ENCODE data around the gene RCBTB2. TPM values are rescaled to one million over a fixed set of nuclear protein-coding genes. Genes with fewer than 3 reads are reported as not detected.

RCBTB2 gene
- total RNA-seq, 1 experiment from 2014 or later = 1.1 TPM

DNA sequence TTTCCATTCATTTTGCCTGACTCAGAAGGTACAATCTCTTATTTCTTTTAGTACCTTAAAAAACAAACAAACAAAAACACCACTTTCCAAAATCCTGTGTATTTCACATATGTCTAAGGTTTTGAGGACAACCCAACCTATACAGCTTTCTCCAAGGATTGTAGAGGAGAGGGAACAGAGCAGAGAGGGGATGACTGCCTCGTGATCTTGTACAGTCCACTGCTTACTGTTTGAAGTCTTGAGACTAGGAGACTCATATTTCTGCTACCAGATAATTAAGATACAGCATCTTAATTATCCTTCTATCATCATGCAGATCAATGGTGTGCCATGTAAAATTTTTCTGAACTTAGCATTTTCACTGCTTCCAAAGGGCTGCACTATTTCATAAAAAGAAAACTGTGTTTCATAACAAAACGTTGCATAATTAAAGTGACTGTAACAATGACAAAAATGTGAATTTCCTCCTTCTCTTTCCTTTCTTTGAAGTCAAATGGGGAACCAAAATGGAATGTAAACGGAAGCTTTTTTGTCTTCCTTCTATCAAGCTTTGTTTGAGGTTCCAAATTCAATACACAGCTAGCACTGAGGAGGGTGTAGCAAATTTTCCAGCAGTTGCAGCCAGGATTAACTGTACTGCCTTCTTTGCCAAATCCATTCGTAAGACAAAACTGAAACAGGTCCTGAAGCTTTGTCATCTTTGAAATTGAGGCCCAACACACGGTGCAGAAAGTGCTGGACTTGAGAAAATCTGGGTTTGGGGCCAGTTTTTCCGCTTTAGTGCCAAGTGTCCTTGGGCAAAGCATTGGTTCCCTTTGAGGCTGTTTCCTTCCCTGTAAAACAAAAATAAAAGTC, 34.9 kb upstream of the RCBTB2 start:
- H3K4me3 Mint-ChIP-seq (ENCODE audit: unreplicated experiment) = no peak overlapping the region
- intact Hi-C loops (cut with micrococcal nuclease; ENCODE audit: unreplicated experiment) = no loop called here
- H3K36me3 Mint-ChIP-seq (ENCODE audit: insufficient read depth, unreplicated experiment) = no peaks in the 10 kb centered on the region
- H3K27me3 ChIP-seq (replicated peaks; ENCODE audit: control insufficient read depth, insufficient read depth, low read length) = no peaks in the 10 kb centered on the region
- DNase-seq = no peak
- H3K27me3 Mint-ChIP-seq (ENCODE audit: insufficient read depth, unreplicated experiment) = no peaks in the 10 kb centered on the region
- no peak for TF ChIP-seq CTCF (IDR thresholded peaks at IDR 0.05; ENCODE audit: insufficient read depth in 1 of 2, low read depth in 1 of 2, low read length in 1 of 2, severe bottlenecking in 1 of 2, unreplicated experiment in 1 of 2)
- H3K4me3 ChIP-seq (ENCODE audit: low read depth, low read length) = no peak overlapping the region
- no peaks in the 10 kb centered on the region for H3K9me3 ChIP-seq
- H3K27ac Mint-ChIP-seq (ENCODE audit: unreplicated experiment) = no peak overlapping the region
- no peaks in the 10 kb centered on the region for H3K36me3 ChIP-seq (ENCODE audit: control insufficient read depth, insufficient read depth, low read length)
- H3K9me3 Mint-ChIP-seq (ENCODE audit: unreplicated experiment) = no peaks in the 10 kb centered on the region
- no peaks in the 10 kb centered on the region for H3K4me1 ChIP-seq
- no TSS peak for BruUV-seq (replicated peaks)
- peaks cover 6% of the 10 kb centered on the region for H3K4me1 Mint-ChIP-seq (ENCODE audit: low read depth, unreplicated experiment)
- CTCF ChIA-PET = interaction anchor here (0.7 kb wide), 1 partner anchor 12 kb away, joined by 3 read pairs; no protein-coding TSS in a partner anchor
- POLR2A ChIA-PET = no interaction called here

GRCh38 chr13:48564056-48564455, 31.2 kb upstream of the RCBTB2 start:
- H3K36me3 ChIP-seq (ENCODE audit: control insufficient read depth, insufficient read depth, low read length) = no peaks in the 10 kb centered on the region
- H3K27me3 ChIP-seq (replicated peaks; ENCODE audit: control insufficient read depth, insufficient read depth, low read length) = no peaks in the 10 kb centered on the region
- Mint-ChIP-seq H3K9me3 (ENCODE audit: unreplicated experiment) (no peaks in the 10 kb centered on the region), H3K4me3 (ENCODE audit: unreplicated experiment) (no peak overlapping the region), H3K27me3 (ENCODE audit: insufficient read depth, unreplicated experiment) (no peaks in the 10 kb centered on the region), H3K27ac (ENCODE audit: unreplicated experiment) (no peak overlapping the region), H3K36me3 (ENCODE audit: insufficient read depth, unreplicated experiment) (no peaks in the 10 kb centered on the region), H3K4me1 (ENCODE audit: low read depth, unreplicated experiment) (peaks cover 6% of the 10 kb centered on the region)
- no peak for DNase-seq
- BruUV-seq (replicated peaks) = no TSS peak
- ChIA-PET POLR2A (no interaction called here), CTCF (interaction anchor here (1.0 kb wide), 1 partner anchor 32 kb away, joined by 3 read pairs; no protein-coding TSS in a partner anchor)
- TF ChIP-seq CTCF (IDR thresholded peaks at IDR 0.05; ENCODE audit: insufficient read depth in 1 of 2, low read depth in 1 of 2, low read length in 1 of 2, severe bottlenecking in 1 of 2, unreplicated experiment in 1 of 2) = no peak
- no peak overlapping the region for H3K4me3 ChIP-seq (ENCODE audit: low read depth, low read length)
- H3K4me1 ChIP-seq = no peaks in the 10 kb centered on the region
- intact Hi-C loops (cut with micrococcal nuclease; ENCODE audit: unreplicated experiment) = no loop called here
- no peaks in the 10 kb centered on the region for H3K9me3 ChIP-seq

- no peak for TF ChIP-seq CTCF (IDR thresholded peaks at IDR 0.05; ENCODE audit: insufficient read depth in 1 of 2, low read depth in 1 of 2, low read length in 1 of 2, severe bottlenecking in 1 of 2, unreplicated experiment in 1 of 2)
- no peak overlapping the region for H3K4me3 Mint-ChIP-seq (ENCODE audit: unreplicated experiment)
- intact Hi-C loops (cut with micrococcal nuclease; ENCODE audit: unreplicated experiment) = no loop called here
- no peaks in the 10 kb centered on the region for H3K27me3 Mint-ChIP-seq (ENCODE audit: insufficient read depth, unreplicated experiment)
- Histone ChIP-seq H3K4me3 (ENCODE audit: low read depth, low read length) (no peak overlapping the region), H3K27me3 (replicated peaks; ENCODE audit: control insufficient read depth, insufficient read depth, low read length) (no peaks in the 10 kb centered on the region), H3K4me1 (no peaks in the 10 kb centered on the region), H3K36me3 (ENCODE audit: control insufficient read depth, insufficient read depth, low read length) (no peaks in the 10 kb centered on the region), H3K9me3 (no peaks in the 10 kb centered on the region)
- POLR2A ChIA-PET = no interaction called here
- no peak for DNase-seq
- H3K9me3 Mint-ChIP-seq (ENCODE audit: unreplicated experiment) = no peaks in the 10 kb centered on the region
- no TSS peak for BruUV-seq (replicated peaks)
- CTCF ChIA-PET = interaction anchor here (1.0 kb wide), 1 partner anchor 31 kb away, joined by 3 read pairs; no protein-coding TSS in a partner anchor
- H3K4me1 Mint-ChIP-seq (ENCODE audit: low read depth, unreplicated experiment) = peaks cover 6% of the 10 kb centered on the region
- H3K27ac Mint-ChIP-seq (ENCODE audit: unreplicated experiment) = no peak overlapping the region
- no peaks in the 10 kb centered on the region for H3K36me3 Mint-ChIP-seq (ENCODE audit: insufficient read depth, unreplicated experiment)
Observed at GRCh38 chr13:48563626-48564025, 30.7 kb upstream of the RCBTB2 start.

Measured in Caco-2 (cell line).